ENCODE results near the gene SAMD5. TPM values are rescaled to one million over a fixed set of nuclear protein-coding genes. Genes with fewer than 3 reads are reported as not detected.

SAMD5 gene
- total and polyA plus RNA-seq, 9 of the 15 experiments (the other 6 are each of a cell fraction or from before 2014, with no cell fraction given), result 0.15 to 0.91 (median 0.55) TPM

DNA sequence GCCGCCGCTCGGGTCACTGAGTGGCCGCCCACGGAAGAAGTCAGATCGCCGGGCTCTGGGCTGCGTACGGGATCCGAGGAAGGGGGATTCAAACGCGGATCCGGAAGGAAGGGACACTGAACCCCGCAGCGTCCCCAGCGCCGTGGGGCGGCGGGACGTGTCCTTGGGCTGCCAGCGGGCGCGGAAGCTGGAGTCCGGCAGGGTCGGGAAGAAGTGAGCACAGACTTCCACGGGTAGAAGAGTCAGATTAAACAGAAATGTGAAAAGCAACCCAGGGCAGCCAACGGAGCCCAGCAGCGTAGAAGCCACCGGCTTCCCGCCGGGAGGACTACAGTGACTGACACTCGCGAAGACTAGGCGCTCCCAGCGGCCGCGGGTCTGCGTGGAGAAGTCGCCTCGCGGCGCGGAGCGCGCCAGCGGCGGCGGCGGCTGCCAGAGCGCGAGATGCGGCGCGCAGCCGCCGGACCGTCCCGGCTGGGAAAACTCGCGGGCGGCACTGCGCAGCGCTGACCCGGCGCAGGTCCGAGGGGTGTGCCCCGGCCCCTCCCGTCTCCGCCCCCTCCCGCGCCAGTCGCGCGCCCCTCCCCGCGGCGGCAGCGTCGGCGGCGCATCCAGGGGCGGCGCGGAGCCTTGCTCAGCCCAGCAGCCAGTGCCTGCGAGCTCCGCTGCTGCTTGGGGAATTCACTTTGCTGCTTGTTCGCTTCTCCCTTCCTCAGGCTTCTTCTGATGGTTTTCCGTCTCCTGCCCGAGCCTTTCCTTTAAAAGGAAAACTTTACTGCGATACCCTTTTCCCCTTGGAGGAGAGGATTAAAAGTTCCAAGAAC, at the start of gene SAMD5 (continued):
- no peak for TF ChIP-seq ZNF592 (IDR thresholded peaks at IDR 0.05)
- TF ChIP-seq SIN3B (IDR thresholded peaks at IDR 0.05; ENCODE audit: low read depth), result 0 out of 2 replicates have a peak, but pooled peaks have one; percentile 25
- no peak for TF ChIP-seq MTA1 (IDR thresholded peaks at IDR 0.05; ENCODE audit: borderline replicate concordance)
- TF ChIP-seq, protein P1, sequence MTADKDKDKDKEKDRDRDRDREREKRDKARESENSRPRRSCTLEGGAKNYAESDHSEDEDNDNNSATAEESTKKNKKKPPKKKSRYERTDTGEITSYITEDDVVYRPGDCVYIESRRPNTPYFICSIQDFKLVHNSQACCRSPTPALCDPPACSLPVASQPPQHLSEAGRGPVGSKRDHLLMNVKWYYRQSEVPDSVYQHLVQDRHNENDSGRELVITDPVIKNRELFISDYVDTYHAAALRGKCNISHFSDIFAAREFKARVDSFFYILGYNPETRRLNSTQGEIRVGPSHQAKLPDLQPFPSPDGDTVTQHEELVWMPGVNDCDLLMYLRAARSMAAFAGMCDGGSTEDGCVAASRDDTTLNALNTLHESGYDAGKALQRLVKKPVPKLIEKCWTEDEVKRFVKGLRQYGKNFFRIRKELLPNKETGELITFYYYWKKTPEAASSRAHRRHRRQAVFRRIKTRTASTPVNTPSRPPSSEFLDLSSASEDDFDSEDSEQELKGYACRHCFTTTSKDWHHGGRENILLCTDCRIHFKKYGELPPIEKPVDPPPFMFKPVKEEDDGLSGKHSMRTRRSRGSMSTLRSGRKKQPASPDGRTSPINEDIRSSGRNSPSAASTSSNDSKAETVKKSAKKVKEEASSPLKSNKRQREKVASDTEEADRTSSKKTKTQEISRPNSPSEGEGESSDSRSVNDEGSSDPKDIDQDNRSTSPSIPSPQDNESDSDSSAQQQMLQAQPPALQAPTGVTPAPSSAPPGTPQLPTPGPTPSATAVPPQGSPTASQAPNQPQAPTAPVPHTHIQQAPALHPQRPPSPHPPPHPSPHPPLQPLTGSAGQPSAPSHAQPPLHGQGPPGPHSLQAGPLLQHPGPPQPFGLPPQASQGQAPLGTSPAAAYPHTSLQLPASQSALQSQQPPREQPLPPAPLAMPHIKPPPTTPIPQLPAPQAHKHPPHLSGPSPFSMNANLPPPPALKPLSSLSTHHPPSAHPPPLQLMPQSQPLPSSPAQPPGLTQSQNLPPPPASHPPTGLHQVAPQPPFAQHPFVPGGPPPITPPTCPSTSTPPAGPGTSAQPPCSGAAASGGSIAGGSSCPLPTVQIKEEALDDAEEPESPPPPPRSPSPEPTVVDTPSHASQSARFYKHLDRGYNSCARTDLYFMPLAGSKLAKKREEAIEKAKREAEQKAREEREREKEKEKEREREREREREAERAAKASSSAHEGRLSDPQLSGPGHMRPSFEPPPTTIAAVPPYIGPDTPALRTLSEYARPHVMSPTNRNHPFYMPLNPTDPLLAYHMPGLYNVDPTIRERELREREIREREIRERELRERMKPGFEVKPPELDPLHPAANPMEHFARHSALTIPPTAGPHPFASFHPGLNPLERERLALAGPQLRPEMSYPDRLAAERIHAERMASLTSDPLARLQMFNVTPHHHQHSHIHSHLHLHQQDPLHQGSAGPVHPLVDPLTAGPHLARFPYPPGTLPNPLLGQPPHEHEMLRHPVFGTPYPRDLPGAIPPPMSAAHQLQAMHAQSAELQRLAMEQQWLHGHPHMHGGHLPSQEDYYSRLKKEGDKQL (CRISPR knock-in tag; IDR thresholded peaks at IDR 0.05; ENCODE audit: borderline replicate concordance), result no peak
- no peak for TF ChIP-seq BRF1 (IDR thresholded peaks at IDR 0.05; ENCODE audit: borderline replicate concordance, extremely low read depth, insufficient read length)
- TF ChIP-seq ZNF354B (CRISPR knock-in tag; IDR thresholded peaks at IDR 0.05), result no peak
- TF ChIP-seq, protein P2, sequence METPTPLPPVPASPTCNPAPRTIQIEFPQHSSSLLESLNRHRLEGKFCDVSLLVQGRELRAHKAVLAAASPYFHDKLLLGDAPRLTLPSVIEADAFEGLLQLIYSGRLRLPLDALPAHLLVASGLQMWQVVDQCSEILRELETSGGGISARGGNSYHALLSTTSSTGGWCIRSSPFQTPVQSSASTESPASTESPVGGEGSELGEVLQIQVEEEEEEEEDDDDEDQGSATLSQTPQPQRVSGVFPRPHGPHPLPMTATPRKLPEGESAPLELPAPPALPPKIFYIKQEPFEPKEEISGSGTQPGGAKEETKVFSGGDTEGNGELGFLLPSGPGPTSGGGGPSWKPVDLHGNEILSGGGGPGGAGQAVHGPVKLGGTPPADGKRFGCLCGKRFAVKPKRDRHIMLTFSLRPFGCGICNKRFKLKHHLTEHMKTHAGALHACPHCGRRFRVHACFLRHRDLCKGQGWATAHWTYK (CRISPR knock-in tag; IDR thresholded peaks at IDR 0.05), result no peak
- no peak for TF ChIP-seq FOXA1 (IDR thresholded peaks at IDR 0.05; ENCODE audit: borderline replicate concordance)
- no peak for TF ChIP-seq ZNF507 (tag; conservative IDR thresholded peaks at IDR 0.05)
- TF ChIP-seq ZNF217 (CRISPR knock-in tag; IDR thresholded peaks at IDR 0.05), result no peak
- TF ChIP-seq, protein P3, sequence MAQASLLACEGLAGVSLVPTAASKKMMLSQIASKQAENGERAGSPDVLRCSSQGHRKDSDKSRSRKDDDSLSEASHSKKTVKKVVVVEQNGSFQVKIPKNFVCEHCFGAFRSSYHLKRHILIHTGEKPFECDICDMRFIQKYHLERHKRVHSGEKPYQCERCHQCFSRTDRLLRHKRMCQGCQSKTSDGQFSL (CRISPR knock-in tag; IDR thresholded peaks at IDR 0.05), result no peak
- TF ChIP-seq, protein P3 (tag; IDR thresholded peaks at IDR 0.05), result no peak
- TF ChIP-seq RBM22 (IDR thresholded peaks at IDR 0.05; ENCODE audit: low read depth, low read length, poor library complexity, severe bottlenecking), result no peak
- TF ChIP-seq MAZ (CRISPR knock-in tag; conservative IDR thresholded peaks at IDR 0.05 in 1 of 2, IDR thresholded peaks at IDR 0.05 in 1 of 2), result peak; percentile 43 to 65; a peak in 1 of 4 replicates
- TF ChIP-seq SMAD4 (CRISPR knock-in tag; conservative IDR thresholded peaks at IDR 0.05), result 0 out of 2 replicates have a peak, but pooled peaks have one; percentile 47

All from K562 (cell line).